Measurements from ENCODE around the gene PPIL6. TPM values are rescaled to one million over a fixed set of nuclear protein-coding genes. Genes with fewer than 3 reads are reported as not detected.

PPIL6 gene
- total RNA-seq, 3 donors from 2014 or later: 0.67 to 5.5 (median 2.9) TPM

DNA sequence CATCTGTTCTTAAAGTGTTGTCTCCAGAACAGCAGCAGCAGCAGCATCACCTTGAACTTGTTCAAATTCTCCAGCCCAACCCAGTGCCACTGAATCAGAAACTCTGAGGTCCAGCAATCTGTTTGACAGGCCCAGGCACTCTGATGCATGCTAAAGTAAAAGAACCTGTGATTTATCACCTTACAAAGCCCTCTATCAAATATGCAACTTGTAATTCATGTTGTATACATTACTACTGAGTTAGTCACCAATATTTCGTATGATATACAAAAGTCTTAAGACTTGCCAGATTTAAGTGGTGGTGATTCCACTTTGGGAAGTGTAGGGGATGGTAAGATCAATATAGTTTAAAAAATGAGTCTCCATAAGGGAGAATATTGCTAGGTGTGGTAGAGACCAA lies 52.2 kb downstream of the PPIL6 start:
- Histone ChIP-seq H3K4me3 (no peak overlapping the region), H3K4me1 (ENCODE audit: low read depth) (peaks cover 10% of the 10 kb centered on the region), H3K36me3 (ENCODE audit: low read depth) (no peaks in the 10 kb centered on the region), H3K9me3 (no peaks in the 10 kb centered on the region)
- intact Hi-C loops (cut with DNase I, micrococcal nuclease): loop anchor here (5.0 to 10.0 kb wide), 2 partner anchors 203 to 296 kb away; partner anchors contain the start of gene SESN1 (in 1 of the 2)
- DNase-seq (no peak), ATAC-seq (no peak)
- TF ChIP-seq, protein P1, sequence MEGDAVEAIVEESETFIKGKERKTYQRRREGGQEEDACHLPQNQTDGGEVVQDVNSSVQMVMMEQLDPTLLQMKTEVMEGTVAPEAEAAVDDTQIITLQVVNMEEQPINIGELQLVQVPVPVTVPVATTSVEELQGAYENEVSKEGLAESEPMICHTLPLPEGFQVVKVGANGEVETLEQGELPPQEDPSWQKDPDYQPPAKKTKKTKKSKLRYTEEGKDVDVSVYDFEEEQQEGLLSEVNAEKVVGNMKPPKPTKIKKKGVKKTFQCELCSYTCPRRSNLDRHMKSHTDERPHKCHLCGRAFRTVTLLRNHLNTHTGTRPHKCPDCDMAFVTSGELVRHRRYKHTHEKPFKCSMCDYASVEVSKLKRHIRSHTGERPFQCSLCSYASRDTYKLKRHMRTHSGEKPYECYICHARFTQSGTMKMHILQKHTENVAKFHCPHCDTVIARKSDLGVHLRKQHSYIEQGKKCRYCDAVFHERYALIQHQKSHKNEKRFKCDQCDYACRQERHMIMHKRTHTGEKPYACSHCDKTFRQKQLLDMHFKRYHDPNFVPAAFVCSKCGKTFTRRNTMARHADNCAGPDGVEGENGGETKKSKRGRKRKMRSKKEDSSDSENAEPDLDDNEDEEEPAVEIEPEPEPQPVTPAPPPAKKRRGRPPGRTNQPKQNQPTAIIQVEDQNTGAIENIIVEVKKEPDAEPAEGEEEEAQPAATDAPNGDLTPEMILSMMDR (IDR thresholded peaks at IDR 0.05): no peak

DNA sequence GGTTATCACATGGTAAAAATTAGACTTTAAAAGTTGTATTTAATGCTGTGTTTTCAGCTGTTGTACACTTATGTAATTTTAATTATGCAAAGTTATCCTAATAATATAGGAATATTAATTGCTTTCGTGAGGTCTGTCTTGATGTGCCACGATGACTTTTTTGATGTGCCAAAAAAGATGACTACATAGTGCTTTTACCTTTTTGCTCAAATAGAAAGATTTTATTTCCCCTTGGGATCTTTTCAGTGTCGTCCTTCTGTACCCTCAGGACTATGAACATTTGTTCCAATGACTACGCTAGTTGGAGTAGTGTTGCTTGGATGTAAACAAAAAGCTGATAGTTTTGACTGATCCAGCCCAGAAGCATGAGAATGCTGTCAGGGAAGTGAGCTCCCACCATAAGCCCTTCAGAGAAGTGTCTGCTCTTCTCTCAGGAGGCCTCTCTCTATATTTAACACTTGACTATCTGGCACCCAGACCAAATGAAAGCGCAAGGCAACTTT lies 56.9 kb downstream of the PPIL6 start:
- intact Hi-C loops (cut with DNase I, micrococcal nuclease): loop anchor here (2.0 to 10.0 kb wide), 2 partner anchors 195 to 199 kb away; no protein-coding TSS in a partner anchor
- H3K4me3 ChIP-seq: peak overlapping the region; percentile 98
- DNase-seq (no peak), ATAC-seq (no peak)
- no peaks in the 10 kb centered on the region for H3K36me3 ChIP-seq (ENCODE audit: low read depth)
- TF ChIP-seq, protein P1 (IDR thresholded peaks at IDR 0.05): no peak
- H3K9me3 ChIP-seq: no peaks in the 10 kb centered on the region
- H3K4me1 ChIP-seq (ENCODE audit: low read depth): peaks cover 19% of the 10 kb centered on the region

DNA sequence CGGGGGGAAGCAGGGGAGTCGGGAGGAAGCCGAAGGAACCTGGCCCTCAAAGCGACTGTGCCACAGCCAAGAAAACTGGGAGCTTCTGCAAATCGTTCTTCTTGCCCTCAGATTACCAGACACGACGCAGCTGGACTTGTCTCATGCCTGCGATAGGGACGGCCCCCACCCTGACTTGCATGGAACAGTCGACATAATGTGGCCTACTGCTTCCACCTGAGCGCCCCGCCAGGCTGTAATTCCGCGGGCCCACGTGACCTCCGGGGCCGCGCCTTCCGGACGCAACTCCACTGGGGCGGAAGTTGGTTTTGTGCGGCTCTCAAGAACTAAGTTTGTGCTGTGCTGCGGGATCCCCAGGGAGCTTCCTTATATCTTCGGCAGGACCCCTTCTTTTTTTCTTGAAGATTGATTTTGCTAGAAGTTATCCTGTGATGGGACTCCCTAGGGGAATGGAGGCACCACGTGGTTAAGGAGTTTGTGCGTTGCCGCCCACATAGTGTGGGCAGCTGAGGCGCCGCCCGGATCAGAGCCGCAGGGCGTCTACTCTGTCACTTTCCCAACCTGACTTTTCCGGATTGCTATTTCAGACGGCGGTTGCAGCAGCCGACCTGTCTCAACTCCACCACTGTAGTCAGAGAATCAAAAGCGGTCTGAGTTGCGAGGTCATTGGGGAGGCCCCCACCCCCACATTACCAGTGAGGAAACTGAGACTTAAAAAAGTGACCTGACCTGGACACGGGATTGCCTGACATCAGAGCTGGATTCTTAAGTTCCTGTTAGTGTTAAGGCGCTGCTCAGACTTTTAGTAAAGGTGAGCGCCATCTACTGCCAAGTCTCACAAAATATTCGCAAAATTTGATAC lies 57.6 kb downstream of the PPIL6 start:
- no peaks in the 10 kb centered on the region for H3K36me3 ChIP-seq (ENCODE audit: low read depth)
- ATAC-seq (peak; percentile 85), DNase-seq (peak; percentile 94 to 97 (median 95))
- intact Hi-C loops (cut with DNase I, micrococcal nuclease): loop anchor here (2.0 to 10.0 kb wide), 2 partner anchors 194 to 198 kb away; no protein-coding TSS in a partner anchor
- H3K4me3 ChIP-seq: peak overlapping the region; percentile 98
- TF ChIP-seq, protein P1 (IDR thresholded peaks at IDR 0.05): no peak
- H3K9me3 ChIP-seq: no peaks in the 10 kb centered on the region
- H3K4me1 ChIP-seq (ENCODE audit: low read depth): peaks cover 19% of the 10 kb centered on the region

DNA sequence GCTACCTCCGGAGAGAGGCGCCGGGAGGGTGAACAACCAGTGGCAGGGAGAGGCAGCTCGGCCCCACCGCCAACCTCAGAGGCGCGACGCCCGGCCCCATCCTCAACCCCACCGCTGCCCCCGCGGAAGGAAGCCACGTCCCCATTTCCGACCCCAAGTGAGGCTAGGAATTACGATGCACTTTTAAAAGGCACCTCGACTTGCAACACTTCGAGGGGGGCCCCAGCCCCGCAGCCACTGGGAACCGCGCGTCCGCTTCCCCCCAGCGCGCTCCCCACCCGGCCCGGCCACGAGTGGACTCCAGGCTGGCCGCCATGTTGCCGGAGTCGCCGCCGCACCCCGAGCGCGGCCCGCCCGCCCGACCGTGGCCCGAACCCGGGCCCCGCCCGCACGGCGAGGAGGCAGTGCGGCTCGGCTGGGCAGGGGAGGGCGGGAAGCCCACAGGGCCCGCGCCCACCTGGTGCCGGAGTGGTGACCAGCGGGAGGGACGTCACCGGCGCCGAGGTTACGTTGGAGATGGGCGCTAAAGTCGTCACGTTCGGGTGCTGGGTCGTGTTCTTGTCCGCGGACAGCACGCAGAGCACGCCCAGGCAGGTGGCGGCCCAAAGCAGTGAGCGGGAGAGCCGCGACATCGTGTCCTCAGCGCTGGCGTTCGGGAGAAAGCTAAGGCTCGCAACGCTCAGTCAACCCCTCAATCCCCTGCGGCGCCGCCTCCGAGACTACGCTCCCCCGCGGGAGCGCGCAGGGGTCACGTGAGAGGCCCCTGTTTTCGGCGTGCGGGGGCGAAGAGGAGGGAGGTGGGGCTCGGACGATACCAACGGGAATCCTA lies 58.5 kb downstream of the PPIL6 start, which contains the start of gene CD164:
Gene CD164, minus strand, starts transcription at position 721 of the 829 bp plus-strand sequence. Its CDS starts 89 bp downstream, at position 632.
- no peaks in the 10 kb centered on the region for H3K9me3 ChIP-seq
- peak; percentile 95 to 97 (median 96) for DNase-seq
- no peaks in the 10 kb centered on the region for H3K36me3 ChIP-seq (ENCODE audit: low read depth)
- ATAC-seq: peak; percentile 87
- peak within 1 kb of the TSS; percentile 98 for H3K4me3 ChIP-seq
- intact Hi-C loops (cut with DNase I, micrococcal nuclease): loop anchor here (2.0 to 10.0 kb wide), 2 partner anchors 193 to 197 kb away; no protein-coding TSS in a partner anchor
- H3K4me1 ChIP-seq (ENCODE audit: low read depth): peaks cover 19% of the 10 kb centered on the region
- TF ChIP-seq, protein P1 (IDR thresholded peaks at IDR 0.05): no peak
